GM19043 (cell line): ENCODE results near the gene TPCN1.
"Not testable (repeated sequence)": the region's sequence is repeated elsewhere in the genome, so short reads cannot be mapped to it uniquely, and the experiment has no call there.

Experiments
- ATAC-seq: cut with Tn5 transposase; IDR thresholded peaks from one replicate; pipeline ENCODE4 v1.9.1; 2021; ENCODE audit warnings: low read depth; ENCODE audit not compliant: unreplicated experiment

The TPCN1 gene

DNA sequence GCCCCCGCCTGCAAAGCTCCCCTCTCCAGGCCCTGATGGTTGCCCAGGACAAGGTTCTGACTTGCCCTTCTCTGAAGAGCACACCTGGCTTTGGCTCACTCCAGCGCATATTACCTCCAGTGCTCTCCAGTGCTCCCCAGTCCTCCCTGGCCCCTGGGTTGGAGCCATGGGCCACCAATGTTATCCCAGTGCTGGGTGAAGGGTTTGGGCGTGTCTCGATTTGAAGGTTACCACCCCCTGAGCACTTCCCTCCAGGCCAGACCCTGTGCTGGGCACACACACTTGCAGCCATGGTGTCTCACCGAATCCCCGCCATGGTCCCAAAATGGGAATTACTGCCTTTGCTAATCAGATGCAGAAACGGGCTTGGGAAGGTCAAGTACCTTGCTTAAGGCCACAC lies 24.7 kb upstream of the TPCN1 start:
- no peak for ATAC-seq

DNA sequence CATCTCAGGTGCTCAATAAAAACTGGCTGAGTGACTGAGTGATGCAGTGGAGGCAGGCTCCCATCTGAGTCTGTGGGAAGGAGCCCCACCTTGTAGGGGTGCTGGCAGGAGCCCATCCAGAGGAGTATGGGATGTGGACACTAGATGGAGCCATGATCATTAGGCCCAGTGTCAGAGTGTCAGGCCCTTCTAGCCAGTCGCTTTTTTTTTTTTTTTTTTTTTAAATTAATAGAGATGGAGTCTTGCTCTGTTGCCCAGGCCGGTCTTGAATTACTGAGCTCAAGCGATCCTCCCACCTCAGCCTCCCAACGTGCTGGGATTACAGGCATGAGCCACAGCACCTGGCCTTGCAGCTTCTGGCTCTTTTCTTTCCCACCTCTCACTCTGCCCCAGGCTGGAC lies 24.3 kb upstream of the TPCN1 start:
- peak; percentile 64 for ATAC-seq

DNA sequence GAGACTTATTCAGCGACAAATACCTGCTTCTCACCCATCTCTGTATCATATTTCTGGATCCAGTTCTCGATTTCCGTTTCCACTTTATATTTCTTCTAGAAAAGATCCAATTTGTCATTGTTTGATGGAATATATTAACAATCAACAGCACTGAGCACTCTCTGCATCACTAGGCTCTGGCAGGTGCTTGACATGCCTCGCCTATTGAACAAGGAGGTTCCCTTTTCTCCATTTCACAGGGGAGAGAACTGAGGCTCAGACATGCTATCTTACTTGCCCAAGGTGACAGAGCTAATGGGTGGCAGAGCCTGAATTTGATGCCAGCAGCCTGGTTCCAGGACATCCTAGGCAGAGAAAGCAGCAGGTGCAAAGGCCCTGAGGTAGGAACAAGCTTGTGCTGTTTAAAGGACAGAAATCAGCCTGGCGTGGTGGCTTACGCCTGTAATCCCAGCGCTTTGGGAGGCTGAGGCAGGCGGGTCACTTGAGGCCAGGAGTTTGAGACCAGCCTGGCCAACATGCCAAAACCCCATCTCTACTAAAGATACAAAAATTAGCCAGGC lies 23.7 kb upstream of the TPCN1 start:
- no peak for ATAC-seq

GRCh38 chr12:113198296-113198695 lies 23.0 kb upstream of the TPCN1 start:
- no peak for ATAC-seq

DNA sequence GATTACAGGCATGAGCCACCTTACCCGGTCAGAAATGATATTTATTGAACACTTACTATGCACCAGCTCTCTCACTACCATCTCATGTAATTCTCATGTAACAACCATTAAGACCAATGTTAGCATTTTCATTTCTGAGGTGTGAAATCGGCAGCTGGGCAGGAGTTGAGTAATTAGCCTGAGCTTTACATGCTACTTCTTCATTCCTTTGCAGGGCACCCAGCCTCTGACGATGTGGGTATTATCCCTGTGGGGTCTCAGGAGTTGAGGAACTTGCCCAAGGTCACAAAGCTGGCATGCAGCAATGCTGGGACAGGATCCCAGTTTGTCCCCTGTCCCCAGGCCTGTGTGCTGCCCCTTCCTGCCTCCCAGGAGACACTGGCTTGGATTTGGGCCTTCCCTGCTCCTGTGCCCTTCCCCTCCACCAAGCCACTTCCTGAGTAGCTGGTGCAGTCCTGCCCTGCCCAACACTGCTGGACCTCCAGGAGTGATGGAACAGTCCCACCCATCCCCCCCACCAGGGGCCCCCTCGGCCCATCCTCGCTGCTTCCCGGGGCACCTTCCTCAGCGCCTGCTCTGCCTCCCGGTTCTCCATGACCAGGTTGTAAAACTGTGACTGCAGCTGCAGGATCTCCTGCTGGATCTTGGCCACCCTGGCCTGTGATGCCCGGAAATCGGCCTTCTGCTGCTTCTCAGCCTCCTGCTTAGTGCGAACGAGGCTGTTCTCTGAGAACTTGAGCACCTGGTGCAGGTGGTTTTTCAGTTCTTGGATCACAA lies 21.1 kb upstream of the TPCN1 start:
- no peak for ATAC-seq

DNA sequence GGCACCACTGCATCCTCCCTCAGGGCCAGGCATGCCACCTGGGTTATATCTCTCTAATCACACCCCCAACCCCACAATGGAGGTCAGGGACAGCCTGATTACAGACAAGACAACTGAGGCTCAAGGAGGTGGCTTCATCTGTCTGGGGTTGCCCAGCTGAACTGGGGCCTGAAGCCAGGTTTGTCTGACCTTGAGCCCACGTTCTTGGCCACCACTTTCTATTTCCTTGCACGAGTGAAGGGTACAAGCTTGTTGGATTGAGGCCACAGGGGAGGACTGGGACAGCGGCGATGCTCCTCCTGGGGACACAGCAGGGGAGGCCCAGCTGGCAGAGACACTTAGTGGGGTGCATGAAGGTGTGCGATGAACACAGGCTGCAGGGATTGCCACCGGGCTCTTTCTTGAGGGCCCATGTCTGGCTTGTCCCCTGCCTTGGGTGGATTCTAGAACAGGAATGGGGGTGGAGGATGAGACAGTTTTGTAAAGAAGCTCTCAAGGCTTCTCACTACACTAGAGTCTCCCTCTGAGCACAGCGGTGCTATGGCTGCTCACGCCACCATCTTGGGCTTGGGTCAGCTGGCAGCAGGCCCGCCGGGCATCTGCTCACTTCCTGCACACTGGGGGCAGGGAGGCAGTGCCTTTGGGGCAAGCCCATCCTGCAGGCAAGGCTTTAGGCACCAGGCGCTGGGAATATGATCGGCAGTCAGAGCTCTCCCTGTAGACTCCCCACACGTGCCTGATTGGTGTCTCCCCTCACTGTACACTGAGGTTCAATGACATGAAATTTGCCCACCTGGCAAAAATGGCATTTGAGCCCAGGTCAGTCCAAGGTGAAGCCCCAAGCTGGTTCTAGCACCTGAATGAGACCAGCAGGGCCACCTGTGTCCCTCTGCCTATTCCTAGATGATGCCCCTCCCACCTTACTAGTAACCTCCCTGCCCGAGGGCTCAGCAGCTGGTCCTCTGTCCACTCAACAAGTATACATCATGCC lies 19.8 kb upstream of the TPCN1 start:
- no peak for ATAC-seq

- ATAC-seq, result no peak
Measured at GRCh38 chr12:113202300-113203075, 18.8 kb upstream of the TPCN1 start.

DNA sequence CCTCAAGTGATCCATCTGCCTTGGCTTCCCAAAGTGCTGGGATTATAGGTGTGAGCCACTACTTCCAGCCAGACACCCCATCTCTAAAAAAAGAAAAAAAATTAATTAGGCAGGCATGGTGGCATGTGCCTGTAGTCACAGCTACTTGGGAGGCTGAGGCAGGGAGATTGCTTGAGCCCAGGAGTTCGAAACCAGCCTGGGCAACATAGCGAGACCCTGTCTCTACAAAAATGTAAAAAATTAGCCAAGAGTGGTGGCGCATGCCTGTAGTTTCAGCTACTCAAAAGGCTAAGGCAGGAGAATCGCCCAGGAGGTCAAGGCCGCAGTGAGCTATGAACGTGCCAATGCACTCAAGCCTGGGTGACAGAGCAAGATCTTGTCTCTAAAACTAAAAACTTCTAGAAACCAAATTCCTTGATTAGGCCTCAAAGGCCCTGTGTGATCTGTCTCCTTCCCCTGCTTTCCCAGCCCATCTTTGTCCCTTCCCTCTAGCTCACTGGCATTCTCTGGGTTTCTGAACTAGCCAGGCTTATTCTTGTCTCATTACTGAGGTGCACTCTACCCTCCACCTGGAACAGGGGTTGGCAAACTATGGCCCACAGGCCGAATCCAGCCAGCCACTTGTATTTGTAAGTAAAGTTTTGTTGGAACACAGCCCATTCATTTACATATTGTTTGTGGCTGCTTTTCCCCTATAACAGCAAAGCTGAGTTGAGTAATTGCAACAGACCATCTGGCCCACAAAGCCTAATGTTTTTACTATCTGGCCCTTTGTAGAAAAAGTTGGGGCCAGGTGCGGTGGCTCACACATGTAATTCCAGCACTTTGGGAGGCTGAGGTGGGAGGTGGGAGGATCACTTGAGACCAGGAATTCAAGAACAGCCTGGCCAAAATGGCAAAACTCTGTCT lies 17.2 kb upstream of the TPCN1 start:
- no peak for ATAC-seq

- ATAC-seq, result no peak
Measured at GRCh38 chr12:113204804-113205203, 16.5 kb upstream of the TPCN1 start.

DNA sequence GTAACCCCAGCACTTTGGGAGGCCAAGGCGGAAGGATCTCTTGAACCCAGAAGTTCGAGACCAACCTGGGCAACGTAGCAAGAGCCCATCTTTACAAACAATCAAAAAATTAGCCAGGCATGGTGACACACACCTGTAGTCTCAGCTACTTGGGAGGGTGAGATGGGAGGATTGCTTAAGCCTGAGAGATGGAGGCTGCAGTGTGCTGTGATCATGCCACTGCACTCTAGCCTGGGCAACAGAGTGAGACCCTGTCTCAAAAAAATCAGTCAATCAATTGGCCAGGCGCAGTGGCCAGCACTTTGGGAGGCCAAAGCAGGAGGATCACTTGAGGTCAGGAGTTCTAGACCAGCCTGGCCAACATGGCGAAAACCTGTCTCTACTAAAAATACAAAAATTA lies 14.5 kb upstream of the TPCN1 start:
- ATAC-seq, result not testable (repeated sequence)

DNA sequence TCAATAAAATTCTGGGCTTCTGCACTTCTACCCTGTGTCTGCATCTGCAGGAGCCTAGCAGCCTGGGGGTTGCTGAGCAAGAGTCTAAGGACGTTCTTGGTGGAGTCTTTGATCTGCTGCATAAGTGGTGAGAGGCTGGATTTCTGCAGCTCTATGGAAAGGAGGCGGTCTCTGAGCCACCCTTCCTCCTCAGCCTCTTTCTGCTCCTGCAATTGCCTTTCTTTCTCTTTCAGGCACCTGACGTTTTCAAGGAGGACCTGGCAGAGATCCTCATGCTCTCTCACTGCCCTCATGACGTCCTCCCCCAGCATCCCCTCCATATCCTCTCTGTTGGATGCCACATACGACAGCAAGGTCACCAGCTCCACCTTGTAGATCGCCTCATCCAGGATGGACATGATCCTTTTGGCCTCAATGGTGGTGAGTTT lies 13.6 kb upstream of the TPCN1 start:
- ATAC-seq, result no peak

DNA sequence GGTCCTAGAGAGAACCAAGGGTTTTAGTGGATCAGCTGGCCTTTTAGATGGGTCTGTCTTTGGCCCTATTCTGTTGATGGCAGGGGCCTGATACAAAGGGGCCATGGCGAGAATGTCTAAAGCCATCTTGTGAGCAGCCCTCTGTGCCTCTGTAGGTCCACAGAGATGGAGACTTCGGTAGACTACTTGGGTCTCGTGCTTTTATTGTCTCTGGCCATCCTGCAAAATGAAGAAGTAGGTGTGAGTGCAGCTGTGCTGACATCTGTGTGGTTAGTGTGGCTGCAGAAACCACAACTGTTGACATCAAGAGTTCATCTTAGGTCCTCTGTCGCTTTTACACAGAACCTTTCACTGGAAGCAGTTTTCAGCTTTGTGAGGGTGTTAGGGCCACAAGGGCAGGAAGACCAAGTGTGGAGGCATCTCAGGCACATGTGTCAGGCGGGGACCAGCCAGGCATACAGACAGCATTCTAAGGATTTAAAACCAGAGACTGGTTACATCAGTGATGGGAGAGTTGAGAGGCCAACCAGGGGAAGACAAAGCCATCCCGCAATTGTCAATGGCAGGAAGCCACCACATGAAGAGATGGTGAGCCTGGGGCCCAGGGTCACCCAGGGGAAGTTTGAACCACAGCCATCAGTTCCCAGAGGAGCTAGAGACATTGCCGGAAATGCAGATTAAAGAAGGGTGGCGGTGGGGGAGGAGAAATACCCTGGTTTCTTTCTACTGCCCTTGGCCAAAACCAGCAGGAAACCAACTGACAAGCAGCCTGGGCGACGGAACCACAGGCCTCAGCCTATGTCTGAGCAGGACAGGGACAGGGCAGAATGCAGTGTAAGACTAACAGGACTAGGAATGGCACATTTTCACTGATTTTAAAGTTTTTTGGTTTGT lies 13.0 kb upstream of the TPCN1 start:
- ATAC-seq, result peak; percentile 68

GRCh38 chr12:113211160-113211559 lies 10.1 kb upstream of the TPCN1 start:
- ATAC-seq, result no peak

- peak; percentile 59 for ATAC-seq
Measured at GRCh38 chr12:113214895-113215400, 6.3 kb upstream of the TPCN1 start.

GRCh38 chr12:113216027-113216426 lies 5.2 kb upstream of the TPCN1 start:
- no peak for ATAC-seq

DNA sequence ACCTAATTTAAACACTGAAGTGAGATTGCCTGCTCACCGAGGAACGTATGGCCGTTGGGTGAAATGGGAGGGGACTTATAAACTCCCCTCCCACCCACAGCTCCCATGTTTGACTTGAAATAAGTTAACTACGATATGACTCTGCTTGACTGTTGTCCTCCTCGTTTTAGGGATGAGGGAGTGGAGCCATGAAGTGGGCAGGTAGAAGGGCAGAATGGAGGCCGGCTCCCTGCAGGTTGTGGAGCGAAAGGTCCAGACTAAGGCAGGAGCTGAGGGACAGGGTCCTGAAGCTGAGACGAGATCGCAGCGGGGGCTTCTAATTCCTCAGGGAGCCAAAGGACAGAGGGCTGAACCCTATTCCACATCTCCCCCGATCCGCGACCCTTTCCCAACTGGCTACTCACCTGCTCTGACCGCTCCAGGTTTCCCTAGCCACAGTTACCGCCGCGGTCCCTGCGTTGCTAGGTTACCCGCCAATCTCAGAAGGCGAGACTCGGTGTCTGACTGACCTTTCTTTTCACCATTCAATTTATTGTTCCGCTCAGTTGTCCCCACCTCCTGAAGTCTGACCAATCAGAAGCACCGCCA lies 577 bp upstream of the TPCN1 start:
- ATAC-seq, result peak; percentile 0

- ATAC-seq, result no peak
Measured at GRCh38 chr12:113221997-113222729, 899 bp downstream of the TPCN1 start.
